Thyroid gland (tissue), 4 donors: ENCODE data around the gene SEC22C. TPM values are rescaled to one million over a fixed set of nuclear protein-coding genes. Genes with fewer than 3 reads are reported as not detected.
"Not testable (repeated sequence)": the region's sequence is repeated elsewhere in the genome, so short reads cannot be mapped to it uniquely, and the experiment has no call there.

Experiments used
- DNase-seq, 2 donors: peaks; one replicate each; pipeline ENCODE4 v3.0.0-alpha.2; 2019
- H3K27ac ChIP-seq, 3 donors: fragments of 200-600 bp; sonication (generic); 1 replicate in 2 of 3; 2 replicates in 1 of 3; pipeline ENCODE4 v1.5.1; 2016 to 2019; ENCODE audit warnings: mild to moderate bottlenecking in 1 of 3, moderate library complexity in 1 of 3
- H3K27me3 ChIP-seq: fragments of 200-600 bp; sonication (generic); one replicate; pipeline ENCODE4 v1.5.1; 2019
- H3K36me3 ChIP-seq, 2 donors: fragments of 200-600 bp; sonication (generic); one replicate each; pipeline ENCODE4 v1.5.1; 2016 to 2019
- H3K4me1 ChIP-seq, 2 donors: fragments of 200-600 bp; sonication (generic); one replicate each; pipeline ENCODE4 v1.5.1; 2017 to 2019
- H3K4me3 ChIP-seq, 3 donors: fragments of 200-600 bp; sonication (generic); replicated peaks in 1 of 3; 1 replicate in 2 of 3; 2 replicates in 1 of 3; pipeline ENCODE4 v1.5.1; 2016; ENCODE audit warnings: mild to moderate bottlenecking in 1 of 3
- H3K9me3 ChIP-seq: fragments of 200-600 bp; sonication (generic); one replicate; pipeline ENCODE4 v1.5.1; 2017
- CTCF ChIP-seq, 6 experiments: fragments of 200-600 bp in 3 of 6; fragments of 450-650 bp in 3 of 6; sonication (generic) in 3 of 6; IDR thresholded peaks; one replicate each; pipeline ENCODE4 v1.5.1; 2016 to 2019; ENCODE audit warnings: antibody characterized with exemption in 6 of 6, mild to moderate bottlenecking in 2 of 6, inconsistent platforms in 1 of 6, moderate library complexity in 1 of 6
- POLR2A ChIP-seq, 2 donors: fragments of 450-650 bp; IDR thresholded peaks; one replicate each; pipeline ENCODE4 v1.6.1; 2017; ENCODE audit warnings: antibody characterized with exemption in 2 of 2, mild to moderate bottlenecking in 2 of 2, moderate library complexity in 1 of 2
- WGBS, 2 donors: methylation state at CpG; one replicate each; pipeline ENCODE4 v1.1.5; 2017; 5-methylcytosine and 5-hydroxymethylcytosine counted together
- intact Hi-C: fragments of 100-400 bp; cut with DNase I; formaldehyde crosslinking; loops from one replicate; pipeline ENCODE4 v1.15.1; 2023
- total RNA-seq, 4 donors: library from RNA; depleted of rRNA; stranded (reverse); fragments of >200 nt; gene quantifications; one replicate each; pipeline ENCODE4 v1.2.3, GENCODE V29; 2016

SEC22C gene
- total RNA-seq, 4 donors from 2014 or later = 59.9 to 66.4 (median 62.7) TPM

- Histone ChIP-seq H3K4me3 (peak overlapping the region; percentile 48 to 75 (median 68)), H3K36me3 (no peaks in the 10 kb centered on the region), H3K27me3 (no peaks in the 10 kb centered on the region), H3K9me3 (no peaks in the 10 kb centered on the region), H3K4me1 (peaks cover 11 to 19% of the 10 kb centered on the region in 2 donors), H3K27ac (peak overlapping the region; percentile 92 to 97 (median 94))
- intact Hi-C loops = loop anchor here (10.0 kb wide), 1 partner anchor 144 kb away; no protein-coding TSS in a partner anchor
- peak; percentile 74 to 80 for DNase-seq
- TF ChIP-seq POLR2A (IDR thresholded peaks at IDR 0.05) (no peak), CTCF (IDR thresholded peaks at IDR 0.05) (peak in 4 of 6 experiments; percentile 3 to 35 (median 24))
- WGBS, 2 donors = 0% methylated on average over 12 to 24 of the region's 31 CpGs
Measured at GRCh38 chr3:42600958-42601675, 19.4 kb upstream of the SEC22C start.

GRCh38 chr3:42600111-42600957 is 18.6 kb upstream of the SEC22C start, which contains the start of gene NKTR:
Gene NKTR, plus strand, starts transcription at chr3:42600686. Its CDS starts 321 bp downstream, at chr3:42601007.
- H3K9me3 ChIP-seq = no peaks in the 10 kb centered on the region
- DNase-seq = peak; percentile 99
- 0% methylated on average over 25 to 28 of the region's 76 CpGs for WGBS, 2 donors
- peaks cover 11 to 16% of the 10 kb centered on the region in 2 donors for H3K4me1 ChIP-seq
- no peaks in the 10 kb centered on the region for H3K36me3 ChIP-seq
- no peaks in the 10 kb centered on the region for H3K27me3 ChIP-seq
- H3K27ac ChIP-seq = peak within 1 kb of the TSS; percentile 92 to 97 (median 94)
- intact Hi-C loops = loop anchor here (10.0 kb wide), 1 partner anchor 144 kb away; no protein-coding TSS in a partner anchor
- peak within 1 kb of the TSS; percentile 63 to 75 (median 68) for H3K4me3 ChIP-seq
- TF ChIP-seq POLR2A (IDR thresholded peaks at IDR 0.05) (peak; percentile 85 to 91), CTCF (IDR thresholded peaks at IDR 0.05) (no peak)

GRCh38 chr3:42597098-42597497 is 15.3 kb upstream of the SEC22C start:
- DNase-seq, H3K4me3 ChIP-seq, intact Hi-C loops, H3K27me3 ChIP-seq, H3K36me3 ChIP-seq, H3K9me3 ChIP-seq, H3K4me1 ChIP-seq, H3K27ac ChIP-seq: not testable (repeated sequence)
- WGBS, 2 donors = 96% methylated on average over 7 of the region's 7 CpGs

GRCh38 chr3:42595682-42596081 is 13.9 kb upstream of the SEC22C start:
- no peak for DNase-seq
- intact Hi-C loops = no loop called here
- no peak for TF ChIP-seq POLR2A (IDR thresholded peaks at IDR 0.05)
- no peak for TF ChIP-seq CTCF (IDR thresholded peaks at IDR 0.05)
- Histone ChIP-seq H3K27ac (no peak overlapping the region), H3K4me3 (no peak overlapping the region), H3K4me1 (peaks cover 8 to 12% of the 10 kb centered on the region in 2 donors), H3K9me3 (no peaks in the 10 kb centered on the region), H3K36me3 (peaks cover 0 to 2% of the 10 kb centered on the region in 2 donors), H3K27me3 (no peaks in the 10 kb centered on the region)
- WGBS, 2 donors = 96 to 97% methylated on average over 4 of the region's 4 CpGs

- intact Hi-C loops = no loop called here
- no peak overlapping the region for H3K4me3 ChIP-seq
- peaks cover 0 to 2% of the 10 kb centered on the region in 2 donors for H3K36me3 ChIP-seq
- H3K27ac ChIP-seq = no peak overlapping the region
- no peaks in the 10 kb centered on the region for H3K9me3 ChIP-seq
- 94 to 95% methylated on average over 1 of the region's 1 CpG for WGBS, 2 donors
- TF ChIP-seq CTCF (IDR thresholded peaks at IDR 0.05) (no peak), POLR2A (IDR thresholded peaks at IDR 0.05) (no peak)
- DNase-seq = no peak
- H3K4me1 ChIP-seq = peaks cover 12 to 16% of the 10 kb centered on the region in 2 donors
- no peaks in the 10 kb centered on the region for H3K27me3 ChIP-seq
Measured at GRCh38 chr3:42593635-42594034, 11.9 kb upstream of the SEC22C start.
